Natural killer cell (primary cell): ENCODE results near the gene CABP1. TPM values are rescaled to one million over a fixed set of nuclear protein-coding genes. Genes with fewer than 3 reads are reported as not detected.

Source experiments
- ATAC-seq, 3 donors: fragments of 150-1000 bp in 2 of 3; fragments of 200-7000 bp in 1 of 3; cut with Tn5 transposase; 1 replicate in 1 of 3; 2 replicates in 2 of 3; pipeline ENCODE4 v1.10.0; 2021; ENCODE audit warnings: mild to moderate bottlenecking in 2 of 3, moderate library complexity in 2 of 3
- DNase-seq, 2 donors: peaks; one replicate each; pipeline versions ENCODE4 v3.0.0 to v3.0.0-alpha.2; 2013 to 2021; ENCODE audit warnings: mixed read lengths in 1 of 2
- H3K27ac ChIP-seq: one replicate; pipeline ENCODE4 v1.5.1; 2013; ENCODE audit warnings: mild to moderate bottlenecking, low read length
- H3K27me3 ChIP-seq: one replicate; pipeline ENCODE4 v1.6.1; 2013; ENCODE audit warnings: low read length; ENCODE audit not compliant: control insufficient read depth, insufficient read depth
- H3K36me3 ChIP-seq: one replicate; pipeline ENCODE4 v1.6.1; 2013; ENCODE audit warnings: low read length; ENCODE audit not compliant: control insufficient read depth, insufficient read depth
- H3K4me1 ChIP-seq: one replicate; pipeline ENCODE4 v1.6.1; 2013; ENCODE audit warnings: low read length; ENCODE audit not compliant: control insufficient read depth, insufficient read depth
- H3K4me3 ChIP-seq: one replicate; pipeline ENCODE4 v1.5.1; 2013; ENCODE audit warnings: low read length
- H3K9me3 ChIP-seq: one replicate; pipeline ENCODE4 v1.6.1; 2013; ENCODE audit warnings: low read length; ENCODE audit not compliant: control insufficient read depth, insufficient read depth
- H3K27ac Mint-ChIP-seq, 2 donors: one replicate each; pipeline ENCODE4 v1.8.0; 2022; ENCODE audit warnings: mild to moderate bottlenecking in 2 of 2, mixed read lengths in 2 of 2, moderate library complexity in 1 of 2
- H3K27me3 Mint-ChIP-seq, 2 donors: one replicate each; pipeline ENCODE4 v1.8.0; 2022; ENCODE audit warnings: low read depth in 2 of 2, mixed read lengths in 2 of 2
- H3K36me3 Mint-ChIP-seq: one replicate; pipeline ENCODE4 v1.8.0; 2022; ENCODE audit warnings: mixed read lengths
- H3K4me1 Mint-ChIP-seq, 2 donors: one replicate each; pipeline ENCODE4 v1.8.0; 2022; ENCODE audit warnings: mixed read lengths in 2 of 2
- H3K4me3 Mint-ChIP-seq: one replicate; pipeline ENCODE4 v1.8.0; 2022; ENCODE audit warnings: mild to moderate bottlenecking, moderate library complexity, mixed read lengths
- H3K9me3 Mint-ChIP-seq, 2 donors: one replicate each; pipeline ENCODE4 v1.8.0; 2022; ENCODE audit warnings: mixed read lengths in 2 of 2
- WGBS: methylation state at CpG from one replicate; pipeline ENCODE4 v1.1.7; 2013; ENCODE audit warnings: missing lambda C conversion rate; ENCODE audit not compliant: insufficient coverage; 5-methylcytosine and 5-hydroxymethylcytosine counted together
- intact Hi-C: fragments of 100-400 bp; cut with micrococcal nuclease; formaldehyde crosslinking; loops from one replicate; pipeline ENCODE4 v1.14.2; 2022
- total RNA-seq, 4 donors: library from RNA; stranded (reverse); fragments of 120-200 nt in 1 of 4; gene quantifications; one replicate each; pipeline versions ENCODE4 v1.2.3 to v1.2.4, GENCODE V29; 2013 to 2022
- TF ChIP-seq, protein P1 (sequence below): fragments of 200-600 bp; IDR thresholded peaks from one replicate; pipeline ENCODE4 v1.8.0; 2022; ENCODE audit warnings: antibody characterized with exemption

Gene CABP1
- total RNA-seq, 3 donors from 2014 or later (not counting 1 experiment from before 2014, with no cell fraction given), result not detected

DNA sequence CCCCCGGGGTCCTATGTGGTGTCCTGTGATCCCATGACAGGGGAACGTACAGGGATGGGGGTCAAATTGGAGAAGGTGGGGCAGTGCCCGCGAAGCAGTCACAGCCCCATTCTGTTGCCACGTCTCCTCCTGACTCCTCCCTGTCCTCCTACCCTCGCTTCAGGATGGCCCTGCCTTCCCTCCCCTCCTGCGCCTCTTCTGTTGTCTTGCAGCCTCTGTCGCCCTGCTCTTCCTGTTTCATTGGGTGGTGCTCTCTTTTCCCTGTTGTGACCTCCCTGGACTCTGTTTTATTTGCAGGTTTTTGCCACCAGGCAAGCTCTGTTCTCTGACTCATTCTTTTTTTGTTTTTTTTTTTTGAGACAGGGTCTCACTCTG lies 18.7 kb downstream of the CABP1 start:
- H3K27me3 Mint-ChIP-seq, result peaks cover 0 to 6% of the 10 kb centered on the region in 2 donors
- DNase-seq (no peak), ATAC-seq (no peak)
- no peaks in the 10 kb centered on the region for H3K9me3 ChIP-seq
- no peaks in the 10 kb centered on the region for H3K9me3 Mint-ChIP-seq
- TF ChIP-seq, protein P1, sequence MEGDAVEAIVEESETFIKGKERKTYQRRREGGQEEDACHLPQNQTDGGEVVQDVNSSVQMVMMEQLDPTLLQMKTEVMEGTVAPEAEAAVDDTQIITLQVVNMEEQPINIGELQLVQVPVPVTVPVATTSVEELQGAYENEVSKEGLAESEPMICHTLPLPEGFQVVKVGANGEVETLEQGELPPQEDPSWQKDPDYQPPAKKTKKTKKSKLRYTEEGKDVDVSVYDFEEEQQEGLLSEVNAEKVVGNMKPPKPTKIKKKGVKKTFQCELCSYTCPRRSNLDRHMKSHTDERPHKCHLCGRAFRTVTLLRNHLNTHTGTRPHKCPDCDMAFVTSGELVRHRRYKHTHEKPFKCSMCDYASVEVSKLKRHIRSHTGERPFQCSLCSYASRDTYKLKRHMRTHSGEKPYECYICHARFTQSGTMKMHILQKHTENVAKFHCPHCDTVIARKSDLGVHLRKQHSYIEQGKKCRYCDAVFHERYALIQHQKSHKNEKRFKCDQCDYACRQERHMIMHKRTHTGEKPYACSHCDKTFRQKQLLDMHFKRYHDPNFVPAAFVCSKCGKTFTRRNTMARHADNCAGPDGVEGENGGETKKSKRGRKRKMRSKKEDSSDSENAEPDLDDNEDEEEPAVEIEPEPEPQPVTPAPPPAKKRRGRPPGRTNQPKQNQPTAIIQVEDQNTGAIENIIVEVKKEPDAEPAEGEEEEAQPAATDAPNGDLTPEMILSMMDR, result no peak
- no peak overlapping the region for H3K4me3 Mint-ChIP-seq
- intact Hi-C loops, result no loop called here
- no peaks in the 10 kb centered on the region for H3K4me1 Mint-ChIP-seq
- no peaks in the 10 kb centered on the region for H3K36me3 ChIP-seq
- H3K27me3 ChIP-seq, result no peaks in the 10 kb centered on the region
- H3K27ac ChIP-seq, result no peak overlapping the region
- 84% methylated on average over 8 of the region's 8 CpGs for WGBS
- no peaks in the 10 kb centered on the region for H3K4me1 ChIP-seq
- H3K36me3 Mint-ChIP-seq, result no peaks in the 10 kb centered on the region
- no peak overlapping the region for H3K27ac Mint-ChIP-seq
- no peak overlapping the region for H3K4me3 ChIP-seq

DNA sequence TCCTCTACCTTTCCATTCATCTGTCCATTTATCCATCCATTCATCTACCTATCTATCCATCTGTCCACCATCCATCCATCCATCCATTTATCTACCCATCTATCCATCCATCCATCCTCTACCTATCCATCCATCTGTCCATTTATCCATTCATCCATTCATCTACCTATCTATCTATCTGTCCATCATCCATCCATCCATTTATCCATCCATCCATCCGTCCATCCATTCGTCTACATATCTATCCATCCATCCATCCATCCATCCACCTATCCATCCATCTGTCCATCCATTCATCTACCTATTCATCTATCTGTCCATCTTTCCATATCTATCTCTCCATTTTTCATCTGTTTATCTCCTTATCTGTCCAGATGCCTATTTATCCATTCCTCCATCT lies 21.0 kb downstream of the CABP1 start:
- Histone ChIP-seq H3K9me3 (no peaks in the 10 kb centered on the region), H3K36me3 (no peaks in the 10 kb centered on the region), H3K27me3 (no peaks in the 10 kb centered on the region), H3K4me3 (no peak overlapping the region), H3K27ac (no peak overlapping the region), H3K4me1 (no peaks in the 10 kb centered on the region)
- no peak for DNase-seq
- no peaks in the 10 kb centered on the region for H3K9me3 Mint-ChIP-seq
- TF ChIP-seq, protein P1, result no peak
- no peaks in the 10 kb centered on the region for H3K36me3 Mint-ChIP-seq
- no peak for ATAC-seq
- WGBS, result 62% methylated on average over 2 of the region's 2 CpGs
- H3K4me1 Mint-ChIP-seq, result no peaks in the 10 kb centered on the region
- H3K4me3 Mint-ChIP-seq, result no peak overlapping the region
- no peak overlapping the region for H3K27ac Mint-ChIP-seq
- intact Hi-C loops, result no loop called here
- H3K27me3 Mint-ChIP-seq, result peaks cover 0 to 6% of the 10 kb centered on the region in 2 donors

DNA sequence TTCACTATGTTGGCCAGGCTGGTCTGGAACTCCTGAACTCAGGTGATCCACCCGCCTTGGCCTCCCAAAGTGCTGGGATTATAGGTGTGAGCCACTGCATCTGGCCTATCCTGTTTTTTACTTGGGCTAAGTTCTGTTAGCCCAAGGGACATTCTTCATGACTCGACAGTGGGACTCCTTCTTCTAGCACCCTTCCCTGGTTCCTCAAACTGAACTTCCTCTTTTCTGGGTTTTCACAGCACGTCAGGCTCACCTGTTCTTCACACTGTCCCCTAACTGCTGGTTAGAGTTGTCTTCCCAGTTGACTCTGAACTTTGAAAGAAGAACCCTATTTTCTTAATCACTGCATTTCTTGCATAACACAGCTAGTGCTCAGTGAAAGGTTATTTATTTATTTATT lies 22.5 kb downstream of the CABP1 start:
- Mint-ChIP-seq H3K27me3 (peaks cover 0 to 8% of the 10 kb centered on the region in 2 donors), H3K4me3 (no peak overlapping the region), H3K36me3 (no peaks in the 10 kb centered on the region), H3K9me3 (no peaks in the 10 kb centered on the region), H3K27ac (no peak overlapping the region), H3K4me1 (no peaks in the 10 kb centered on the region)
- TF ChIP-seq, protein P1, result no peak
- Histone ChIP-seq H3K36me3 (no peaks in the 10 kb centered on the region), H3K9me3 (no peaks in the 10 kb centered on the region), H3K27me3 (no peaks in the 10 kb centered on the region), H3K27ac (no peak overlapping the region), H3K4me1 (no peaks in the 10 kb centered on the region), H3K4me3 (no peak overlapping the region)
- 29% methylated on average over 3 of the region's 3 CpGs for WGBS
- DNase-seq (no peak), ATAC-seq (no peak)
- intact Hi-C loops, result no loop called here

DNA sequence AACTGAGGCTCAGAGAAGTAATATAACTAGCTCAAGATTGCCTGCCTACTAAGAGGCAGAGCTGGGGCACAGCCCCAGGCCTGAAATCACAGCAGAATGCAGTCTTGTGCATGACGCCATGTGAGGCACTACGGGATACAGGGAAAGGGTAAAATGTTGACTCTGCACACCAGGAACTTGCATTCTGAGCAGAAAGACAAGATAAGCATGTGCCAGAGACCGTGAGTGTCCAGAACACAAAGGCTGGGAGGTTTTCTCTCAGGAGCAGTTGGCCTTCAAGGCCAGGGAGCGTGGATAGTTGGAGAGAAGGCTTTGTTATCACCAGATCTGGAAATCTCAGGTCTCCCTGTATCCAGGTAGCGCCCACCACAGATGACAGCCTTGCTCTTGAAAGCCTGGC lies 23.3 kb downstream of the CABP1 start:
- no peaks in the 10 kb centered on the region for H3K4me1 Mint-ChIP-seq
- no peaks in the 10 kb centered on the region for H3K9me3 ChIP-seq
- TF ChIP-seq, protein P1, result no peak
- H3K36me3 Mint-ChIP-seq, result no peaks in the 10 kb centered on the region
- intact Hi-C loops, result no loop called here
- H3K9me3 Mint-ChIP-seq, result no peaks in the 10 kb centered on the region
- H3K4me1 ChIP-seq, result no peaks in the 10 kb centered on the region
- WGBS, result 86% methylated on average over 5 of the region's 5 CpGs
- no peak overlapping the region for H3K27ac ChIP-seq
- no peaks in the 10 kb centered on the region for H3K36me3 ChIP-seq
- no peak for DNase-seq
- no peak for ATAC-seq
- H3K27me3 ChIP-seq, result no peaks in the 10 kb centered on the region
- no peak overlapping the region for H3K4me3 Mint-ChIP-seq
- no peak overlapping the region for H3K27ac Mint-ChIP-seq
- peaks cover 0 to 9% of the 10 kb centered on the region in 2 donors for H3K27me3 Mint-ChIP-seq
- no peak overlapping the region for H3K4me3 ChIP-seq
